Esophagus muscularis mucosa (tissue), 4 donors: ENCODE data around the gene CACNA2D2. TPM values are rescaled to one million over a fixed set of nuclear protein-coding genes. Genes with fewer than 3 reads are reported as not detected.

Source experiments
- DNase-seq: peaks from one replicate; pipeline ENCODE4 v3.0.0-alpha.2; 2017; ENCODE audit errors: extremely low spot score
- H3K27ac ChIP-seq, 4 donors: fragments of 200-600 bp; sonication (generic); replicated peaks in 1 of 4; 1 replicate in 3 of 4; 2 replicates in 1 of 4; pipeline ENCODE4 v1.5.1; 2016 to 2019; ENCODE audit warnings: mild to moderate bottlenecking in 1 of 4
- H3K27me3 ChIP-seq, 4 donors: fragments of 200-600 bp; sonication (generic); one replicate each; pipeline versions ENCODE4 v1.5.1 to v1.6.0; 2016 to 2019
- H3K36me3 ChIP-seq, 4 donors: fragments of 200-600 bp; sonication (generic); one replicate each; pipeline ENCODE4 v1.5.1; 2016 to 2019
- H3K4me1 ChIP-seq, 4 donors: fragments of 200-600 bp; sonication (generic); one replicate each; pipeline ENCODE4 v1.5.1; 2016 to 2019
- H3K4me3 ChIP-seq, 4 donors: fragments of 200-600 bp; sonication (generic); 1 replicate in 2 of 4; 2 replicates in 2 of 4; pipeline ENCODE4 v1.5.1; 2016 to 2019; ENCODE audit warnings: mild to moderate bottlenecking in 4 of 4, moderate library complexity in 1 of 4
- H3K9me3 ChIP-seq, 4 donors: fragments of 200-600 bp; sonication (generic); 1 replicate in 3 of 4; 2 replicates in 1 of 4; pipeline ENCODE4 v1.5.1; 2016 to 2019
- EP300 ChIP-seq: sonication (generic); formaldehyde crosslinking; IDR thresholded peaks from one replicate; pipeline ENCODE4 v1.6.1; 2017; ENCODE audit warnings: antibody characterized with exemption
- POLR2A ChIP-seq: fragments of 450-650 bp; IDR thresholded peaks from one replicate; pipeline ENCODE4 v1.6.1; 2017; ENCODE audit warnings: antibody characterized with exemption, moderate library complexity, mild to moderate bottlenecking, low read depth
- POLR2AphosphoS5 ChIP-seq, 2 donors: sonication (generic); formaldehyde crosslinking; IDR thresholded peaks; one replicate each; pipeline ENCODE4 v1.6.1; 2017; ENCODE audit warnings: antibody characterized with exemption in 2 of 2
- WGBS: methylation state at CpG from one replicate; pipeline ENCODE4 v1.1.5; 2018; 5-methylcytosine and 5-hydroxymethylcytosine counted together
- intact Hi-C: fragments of 100-400 bp; cut with DNase I; formaldehyde crosslinking; loops from one replicate; pipeline ENCODE4 v1.15.1; 2023
- total RNA-seq, 4 donors: library from RNA; depleted of rRNA; stranded (reverse); fragments of >200 nt; gene quantifications; one replicate each; pipeline versions ENCODE4 v1.1.0 to v1.2.1, GENCODE V29; 2016
- TF ChIP-seq, protein P1 (sequence below), 3 experiments: fragments of 200-600 bp in 2 of 3; fragments of 450-650 bp in 1 of 3; sonication (generic) in 2 of 3; IDR thresholded peaks; one replicate each; pipeline ENCODE4 v1.5.1; 2017 to 2019; ENCODE audit warnings: antibody characterized with exemption in 3 of 3, mild to moderate bottlenecking in 2 of 3, moderate library complexity in 1 of 3

The CACNA2D2 gene
- total RNA-seq, 4 donors from 2014 or later, result 0.84 to 2.8 (median 1.1) TPM

DNA sequence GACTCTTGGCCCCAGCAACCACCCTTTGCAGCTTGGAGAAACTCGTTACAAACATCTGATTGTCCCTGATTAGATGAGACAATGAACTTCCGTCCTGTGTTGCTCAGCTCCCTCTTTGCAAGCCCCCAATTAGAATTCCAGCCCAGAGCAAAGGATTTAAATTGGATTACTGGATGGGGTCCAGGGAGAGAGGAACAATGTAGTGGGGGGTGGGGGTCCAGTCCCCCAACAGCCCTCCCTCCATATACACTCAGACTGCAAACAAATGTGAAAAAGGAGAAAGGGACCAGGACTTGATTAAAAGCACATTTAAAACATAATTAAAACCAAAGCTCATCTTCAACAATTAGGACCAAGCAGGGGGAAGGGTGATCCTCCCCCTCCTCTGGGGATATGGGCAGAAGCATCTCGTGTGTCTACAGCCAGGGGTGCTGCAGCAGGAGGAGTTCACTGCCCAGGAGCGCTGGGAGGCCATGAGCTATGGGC lies 72.4 kb downstream of the CACNA2D2 start:
- H3K27me3 ChIP-seq, result no peaks in the 10 kb centered on the region
- intact Hi-C loops, result no loop called here
- H3K4me1 ChIP-seq, result no peaks in the 10 kb centered on the region
- DNase-seq, result no peak
- no peaks in the 10 kb centered on the region for H3K9me3 ChIP-seq
- no peak for TF ChIP-seq POLR2A
- no peak for TF ChIP-seq POLR2AphosphoS5 (IDR thresholded peaks at IDR 0.05)
- TF ChIP-seq, protein P1, sequence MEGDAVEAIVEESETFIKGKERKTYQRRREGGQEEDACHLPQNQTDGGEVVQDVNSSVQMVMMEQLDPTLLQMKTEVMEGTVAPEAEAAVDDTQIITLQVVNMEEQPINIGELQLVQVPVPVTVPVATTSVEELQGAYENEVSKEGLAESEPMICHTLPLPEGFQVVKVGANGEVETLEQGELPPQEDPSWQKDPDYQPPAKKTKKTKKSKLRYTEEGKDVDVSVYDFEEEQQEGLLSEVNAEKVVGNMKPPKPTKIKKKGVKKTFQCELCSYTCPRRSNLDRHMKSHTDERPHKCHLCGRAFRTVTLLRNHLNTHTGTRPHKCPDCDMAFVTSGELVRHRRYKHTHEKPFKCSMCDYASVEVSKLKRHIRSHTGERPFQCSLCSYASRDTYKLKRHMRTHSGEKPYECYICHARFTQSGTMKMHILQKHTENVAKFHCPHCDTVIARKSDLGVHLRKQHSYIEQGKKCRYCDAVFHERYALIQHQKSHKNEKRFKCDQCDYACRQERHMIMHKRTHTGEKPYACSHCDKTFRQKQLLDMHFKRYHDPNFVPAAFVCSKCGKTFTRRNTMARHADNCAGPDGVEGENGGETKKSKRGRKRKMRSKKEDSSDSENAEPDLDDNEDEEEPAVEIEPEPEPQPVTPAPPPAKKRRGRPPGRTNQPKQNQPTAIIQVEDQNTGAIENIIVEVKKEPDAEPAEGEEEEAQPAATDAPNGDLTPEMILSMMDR (IDR thresholded peaks at IDR 0.05), result no peak
- no peak for TF ChIP-seq EP300
- 79% methylated on average over 4 of the region's 4 CpGs for WGBS
- no peak overlapping the region for H3K27ac ChIP-seq
- H3K36me3 ChIP-seq, result no peaks in the 10 kb centered on the region
- no peak overlapping the region for H3K4me3 ChIP-seq

DNA sequence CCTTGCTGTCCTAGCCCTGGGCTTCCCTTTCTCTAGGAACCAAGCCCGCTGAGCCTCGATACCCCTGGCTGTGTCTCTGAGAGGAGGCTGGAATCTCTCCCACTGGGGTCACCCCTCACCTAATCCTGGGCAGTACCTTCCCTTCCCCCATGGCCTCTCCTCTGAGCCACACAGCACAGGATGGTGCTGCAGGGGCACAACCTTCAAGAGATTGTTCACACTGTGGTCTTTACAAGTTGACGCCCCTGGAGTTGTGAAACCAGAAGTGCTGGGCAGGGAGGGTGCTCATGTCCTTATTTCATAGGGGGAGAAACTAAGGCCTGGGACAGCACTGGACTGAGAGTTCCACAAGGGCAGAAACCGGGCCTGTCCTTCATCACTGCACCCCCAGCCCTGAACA lies 73.2 kb downstream of the CACNA2D2 start:
- intact Hi-C loops, result no loop called here
- WGBS, result 83% methylated on average over 4 of the region's 4 CpGs
- H3K27me3 ChIP-seq, result no peaks in the 10 kb centered on the region
- H3K36me3 ChIP-seq, result no peaks in the 10 kb centered on the region
- no peak for TF ChIP-seq POLR2AphosphoS5 (IDR thresholded peaks at IDR 0.05)
- no peak for TF ChIP-seq EP300
- TF ChIP-seq, protein P1 (IDR thresholded peaks at IDR 0.05), result no peak
- TF ChIP-seq POLR2A, result no peak
- no peaks in the 10 kb centered on the region for H3K9me3 ChIP-seq
- no peak for DNase-seq
- H3K27ac ChIP-seq, result no peak overlapping the region
- H3K4me3 ChIP-seq, result no peak overlapping the region
- H3K4me1 ChIP-seq, result no peaks in the 10 kb centered on the region

DNA sequence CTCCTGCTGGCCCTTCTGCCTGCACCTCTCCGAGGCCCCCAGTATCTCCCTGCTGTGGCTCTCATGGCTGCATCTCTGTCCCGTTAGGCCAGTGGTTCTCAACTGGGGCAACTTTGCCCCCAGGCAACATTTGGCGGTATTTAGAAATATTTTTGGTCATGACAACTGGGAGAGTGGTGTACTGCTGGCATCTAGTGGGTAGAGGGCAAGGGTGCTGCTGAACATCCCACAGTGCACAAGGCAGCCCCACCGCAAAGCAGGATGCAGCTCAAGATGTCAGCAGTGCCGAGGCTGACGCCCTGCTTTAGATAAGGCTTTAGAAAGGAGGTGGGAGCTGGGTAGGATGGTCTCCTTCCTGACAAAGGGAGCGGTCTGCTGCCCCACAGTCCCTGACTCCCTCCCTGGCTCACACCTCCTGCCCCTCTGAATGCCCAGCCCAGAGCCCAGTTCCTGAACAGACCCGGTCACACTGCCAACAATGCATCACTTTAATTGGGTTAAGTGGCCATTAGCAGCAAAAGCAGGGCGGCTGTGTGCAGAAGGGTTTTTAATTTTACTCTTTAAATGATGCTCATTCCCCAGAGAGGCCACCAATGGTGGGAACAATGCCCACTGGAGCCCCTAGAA lies 75.3 kb downstream of the CACNA2D2 start:
- TF ChIP-seq POLR2A (no peak), EP300 (no peak), POLR2AphosphoS5 (IDR thresholded peaks at IDR 0.05) (no peak)
- TF ChIP-seq, protein P1 (IDR thresholded peaks at IDR 0.05), result no peak
- Histone ChIP-seq H3K4me1 (no peaks in the 10 kb centered on the region), H3K4me3 (no peak overlapping the region), H3K27ac (no peak overlapping the region), H3K9me3 (no peaks in the 10 kb centered on the region), H3K27me3 (no peaks in the 10 kb centered on the region), H3K36me3 (no peaks in the 10 kb centered on the region)
- intact Hi-C loops, result no loop called here
- 86% methylated on average over 8 of the region's 9 CpGs for WGBS
- no peak for DNase-seq

DNA sequence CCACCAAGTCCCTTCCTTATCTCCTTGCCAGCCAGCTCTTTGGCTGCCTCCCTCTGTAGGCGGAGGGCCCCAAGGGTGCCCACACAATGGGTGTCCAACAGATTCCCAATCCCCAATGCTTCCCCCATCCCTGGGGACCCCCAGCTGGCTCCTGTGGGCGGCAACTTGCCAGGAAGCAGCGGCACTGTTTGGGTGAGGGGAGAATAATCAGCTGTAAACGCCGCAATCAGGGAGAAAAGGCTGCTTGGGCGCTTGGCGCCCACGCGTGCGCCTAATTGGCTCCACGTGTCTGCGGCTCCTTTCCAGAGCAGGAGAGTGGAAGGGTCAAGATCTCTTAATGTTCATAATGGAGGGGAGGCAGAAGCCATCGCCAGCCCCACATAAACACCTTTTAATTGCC lies 76.2 kb downstream of the CACNA2D2 start:
- 93% methylated on average over 13 of the region's 13 CpGs for WGBS
- Histone ChIP-seq H3K27me3 (no peaks in the 10 kb centered on the region), H3K4me1 (no peaks in the 10 kb centered on the region), H3K27ac (no peak overlapping the region), H3K4me3 (no peak overlapping the region), H3K9me3 (no peaks in the 10 kb centered on the region), H3K36me3 (no peaks in the 10 kb centered on the region)
- intact Hi-C loops, result no loop called here
- no peak for TF ChIP-seq POLR2A
- TF ChIP-seq EP300, result no peak
- TF ChIP-seq, protein P1 (IDR thresholded peaks at IDR 0.05), result no peak
- TF ChIP-seq POLR2AphosphoS5 (IDR thresholded peaks at IDR 0.05), result no peak
- no peak for DNase-seq

DNA sequence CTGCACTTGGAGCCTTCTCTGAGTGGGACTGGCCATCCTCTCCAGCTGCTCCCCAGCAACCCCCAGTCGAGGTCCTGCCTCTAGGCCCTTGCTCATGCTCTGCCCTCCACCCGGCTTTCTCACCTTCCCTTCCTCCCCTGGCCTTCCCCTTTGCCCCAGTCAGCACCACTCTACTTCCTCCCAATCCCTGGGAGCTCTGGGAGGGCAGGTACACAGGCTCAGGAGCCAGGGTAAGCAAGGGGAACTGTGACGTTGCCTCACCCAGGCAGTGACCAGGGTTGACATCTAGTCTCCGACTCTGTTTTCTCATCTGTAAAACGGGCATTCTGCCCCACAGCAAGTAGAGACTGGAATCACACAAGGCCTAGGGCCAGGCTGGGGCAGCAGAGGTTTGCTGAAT lies 77.5 kb downstream of the CACNA2D2 start:
- Histone ChIP-seq H3K9me3 (no peaks in the 10 kb centered on the region), H3K4me1 (no peaks in the 10 kb centered on the region), H3K27me3 (no peaks in the 10 kb centered on the region), H3K27ac (no peak overlapping the region), H3K36me3 (no peaks in the 10 kb centered on the region), H3K4me3 (no peak overlapping the region)
- DNase-seq, result no peak
- TF ChIP-seq POLR2AphosphoS5 (IDR thresholded peaks at IDR 0.05), result no peak
- TF ChIP-seq, protein P1 (IDR thresholded peaks at IDR 0.05), result no peak
- TF ChIP-seq POLR2A, result no peak
- TF ChIP-seq EP300, result no peak
- WGBS, result 69% methylated on average over 2 of the region's 5 CpGs
- intact Hi-C loops, result no loop called here
